GM12801 (cell line): ENCODE data around the gene DAG1.

Experiments
- CTCF ChIP-seq: IDR thresholded peaks from one replicate; pipeline ENCODE4 v1.5.1; 2011; ENCODE audit warnings: control low read depth; ENCODE audit not compliant: insufficient read length; ENCODE audit errors: extremely low read depth

DAG1 gene

GRCh38 chr3:49539659-49540560 lies 69.8 kb downstream of the DAG1 start:
- no peak for TF ChIP-seq CTCF

DNA sequence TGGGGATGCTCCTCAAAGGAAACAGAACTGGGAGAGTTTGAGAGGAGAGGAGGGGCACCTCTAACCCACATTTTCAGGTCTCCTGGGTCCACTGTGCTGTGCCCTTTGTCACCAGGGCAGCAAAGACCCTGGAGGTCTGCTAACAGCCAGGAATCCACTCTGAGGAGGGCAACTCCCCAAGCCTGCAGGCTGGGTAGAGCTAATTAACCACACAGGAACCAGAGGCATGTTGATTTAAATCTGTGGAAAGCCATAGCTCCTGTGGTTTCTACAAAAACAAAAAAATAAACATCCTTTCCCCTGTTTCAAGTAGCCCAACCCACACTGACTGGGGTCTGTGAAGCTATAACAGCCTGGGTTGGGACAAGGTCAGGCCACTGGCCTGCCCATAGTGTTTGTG lies 82.0 kb downstream of the DAG1 start:
- no peak for TF ChIP-seq CTCF

GRCh38 chr3:49553324-49553691 lies 83.2 kb downstream of the DAG1 start:
- TF ChIP-seq CTCF, result no peak

GRCh38 chr3:49553692-49554632 lies 83.9 kb downstream of the DAG1 start, which contains the start of gene BSN:
Gene BSN, plus strand, starts transcription at chr3:49554477. Its CDS starts 126 bp downstream, at chr3:49554603.
- TF ChIP-seq CTCF, result no peak

DNA sequence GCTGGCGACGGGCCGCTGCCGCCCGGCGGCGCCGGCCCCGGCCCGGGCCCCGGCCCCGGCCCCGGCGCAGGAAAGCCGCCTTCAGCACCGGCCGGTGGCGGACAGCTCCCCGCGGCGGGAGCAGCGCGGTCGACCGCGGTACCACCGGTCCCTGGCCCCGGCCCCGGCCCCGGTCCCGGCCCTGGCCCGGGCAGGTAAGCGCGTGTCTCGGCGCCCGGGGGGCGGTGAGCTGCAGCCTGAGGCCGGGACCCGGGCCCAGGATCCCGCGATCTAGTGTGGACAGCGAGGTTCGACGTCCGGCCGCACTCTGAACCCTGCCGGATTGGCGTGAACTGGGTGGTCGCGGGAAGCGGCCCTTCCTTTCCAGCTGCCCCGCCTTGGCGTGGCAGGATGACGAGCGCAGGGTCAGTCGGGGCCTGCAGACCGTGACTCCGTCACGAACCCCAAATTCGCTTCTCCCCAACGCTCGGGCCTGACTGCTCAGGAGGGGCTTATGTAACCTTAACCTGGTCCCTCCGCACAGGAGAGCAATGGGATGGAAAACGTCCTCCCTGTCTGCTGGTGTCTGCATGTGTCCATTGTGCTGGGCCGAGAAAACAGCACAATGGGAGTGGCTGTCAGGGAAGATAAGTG lies 84.7 kb downstream of the DAG1 start:
- TF ChIP-seq CTCF, result no peak

DNA sequence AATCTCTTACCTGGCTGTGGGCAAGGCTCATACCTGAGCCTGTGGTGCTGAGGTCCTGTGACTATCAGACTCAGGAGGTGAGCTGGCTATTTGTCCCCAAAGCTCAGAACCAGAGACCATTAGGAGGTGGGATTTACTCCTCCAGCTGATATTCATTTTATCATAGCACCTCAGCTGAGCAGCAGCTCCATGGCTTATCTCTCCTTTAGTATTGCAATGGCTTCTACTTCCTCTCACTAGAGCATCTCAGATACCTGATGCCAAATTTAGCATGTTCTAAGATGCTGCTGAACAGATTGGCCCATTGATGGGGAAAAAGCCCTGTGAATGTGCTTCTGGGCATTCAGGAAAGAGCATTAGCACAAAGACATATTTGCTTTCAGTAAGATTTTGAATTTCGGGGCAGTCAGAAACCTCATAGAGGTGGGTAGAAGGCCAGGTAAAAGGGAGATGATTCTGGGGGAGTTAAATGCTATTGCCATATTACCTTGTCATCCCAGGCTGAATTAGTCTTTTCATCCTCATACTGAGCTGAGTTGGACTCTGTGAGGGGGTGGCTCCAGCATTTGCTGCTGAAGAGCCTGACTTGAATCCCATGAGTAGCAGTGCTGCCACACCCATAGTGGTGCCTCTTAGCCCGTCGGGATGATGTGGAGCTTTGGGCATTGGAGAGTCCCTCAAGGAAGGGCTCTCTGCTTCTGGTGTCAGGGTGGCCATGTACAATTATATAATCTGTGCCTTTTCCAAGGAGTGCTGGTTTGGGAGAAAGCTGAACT lies 86.6 kb downstream of the DAG1 start:
- TF ChIP-seq CTCF, result no peak
